NCI-H2196 (cell line): ENCODE results near the gene SRD5A1.
"Not testable (repeated sequence)": the region's sequence is repeated elsewhere in the genome, so short reads cannot be mapped to it uniquely, and the experiment has no call there.

Source experiments
- DNase-seq: peaks from one replicate; lab custom pipeline; 2025; ENCODE audit not compliant: unreplicated experiment; lab: John Stamatoyannopoulos, UW

The SRD5A1 gene

GRCh38 chr5:6642655-6643054, 9.4 kb downstream of the SRD5A1 start:
- DNase-seq = no peak

- DNase-seq = no peak
Observed at GRCh38 chr5:6644794-6645241, 11.6 kb downstream of the SRD5A1 start.

GRCh38 chr5:6645571-6646362, 12.5 kb downstream of the SRD5A1 start:
- DNase-seq = not testable (repeated sequence)

- no peak for DNase-seq
Observed at GRCh38 chr5:6649186-6649585, 15.9 kb downstream of the SRD5A1 start.

- no peak for DNase-seq
Observed at GRCh38 chr5:6649681-6650080, 16.4 kb downstream of the SRD5A1 start.

- peak; percentile 48 for DNase-seq
Observed at GRCh38 chr5:6652025-6652424, 18.8 kb downstream of the SRD5A1 start.

GRCh38 chr5:6655432-6655831, 22.2 kb downstream of the SRD5A1 start:
- DNase-seq = no peak

GRCh38 chr5:6656680-6657079, 23.4 kb downstream of the SRD5A1 start:
- no peak for DNase-seq

GRCh38 chr5:6659941-6660684, 26.9 kb downstream of the SRD5A1 start:
- DNase-seq = no peak

- no peak for DNase-seq
Observed at GRCh38 chr5:6660688-6661087, 27.4 kb downstream of the SRD5A1 start.

- no peak for DNase-seq
Observed at GRCh38 chr5:6666762-6667161, 33.5 kb downstream of the SRD5A1 start.

GRCh38 chr5:6667648-6668047, 34.4 kb downstream of the SRD5A1 start:
- no peak for DNase-seq

GRCh38 chr5:6668717-6669116, 35.5 kb downstream of the SRD5A1 start:
- DNase-seq = not testable (repeated sequence)

GRCh38 chr5:6673031-6673430, 39.8 kb downstream of the SRD5A1 start:
- no peak for DNase-seq

GRCh38 chr5:6673963-6674362, 40.7 kb downstream of the SRD5A1 start:
- no peak for DNase-seq

GRCh38 chr5:6674421-6674820, 41.2 kb downstream of the SRD5A1 start:
- peak; percentile 39 for DNase-seq

- DNase-seq = no peak
Observed at GRCh38 chr5:6674886-6675285, 41.6 kb downstream of the SRD5A1 start.

GRCh38 chr5:6675784-6676491, 42.7 kb downstream of the SRD5A1 start:
- no peak for DNase-seq

- DNase-seq = no peak
Observed at GRCh38 chr5:6676702-6677101, 43.5 kb downstream of the SRD5A1 start.

GRCh38 chr5:6678385-6678784, 45.1 kb downstream of the SRD5A1 start:
- DNase-seq = no peak

GRCh38 chr5:6680922-6681321, 47.7 kb downstream of the SRD5A1 start:
- no peak for DNase-seq

GRCh38 chr5:6681682-6682081, 48.4 kb downstream of the SRD5A1 start:
- no peak for DNase-seq
